Prostate gland (tissue), 2 donors: ENCODE data around the gene CCDC97. TPM values are rescaled to one million over a fixed set of nuclear protein-coding genes. Genes with fewer than 3 reads are reported as not detected.

Source experiments
- DNase-seq: peaks from one replicate; pipeline ENCODE4 v3.0.0-alpha.2; 2019; ENCODE audit warnings: low spot score
- H3K27ac ChIP-seq, 2 donors: fragments of 200-600 bp; sonication (generic); 2 replicates each; pipeline ENCODE4 v1.5.1; 2017 to 2019
- H3K27me3 ChIP-seq: fragments of 200-600 bp; sonication (generic); replicated peaks from 2 replicates; pipeline ENCODE4 v1.5.1; 2019; ENCODE audit not compliant: insufficient read depth
- H3K36me3 ChIP-seq, 2 donors: fragments of 200-600 bp; sonication (generic); 1 replicate in 1 of 2; 2 replicates in 1 of 2; pipeline versions ENCODE4 v1.5.1 to v1.8.1; 2017 to 2019
- H3K4me1 ChIP-seq: fragments of 200-600 bp; sonication (generic); replicated peaks from 2 replicates; pipeline ENCODE4 v1.5.1; 2019
- H3K4me3 ChIP-seq, 2 donors: fragments of 200-600 bp; sonication (generic); 2 replicates each; pipeline ENCODE4 v1.5.1; 2017 to 2019
- H3K9me3 ChIP-seq: fragments of 200-600 bp; sonication (generic); 2 replicates; pipeline ENCODE4 v1.5.1; 2017
- CTCF ChIP-seq, 4 experiments: fragments of 200-600 bp in 2 of 4; fragments of 450-650 bp in 2 of 4; sonication (generic) in 2 of 4; IDR thresholded peaks; 1 replicate in 3 of 4; 2 replicates in 1 of 4; pipeline ENCODE4 v1.5.1; 2016 to 2019; ENCODE audit warnings: antibody characterized with exemption in 4 of 4, mild to moderate bottlenecking in 2 of 4, moderate library complexity in 2 of 4
- POLR2A ChIP-seq: fragments of 450-650 bp; IDR thresholded peaks from one replicate; pipeline ENCODE4 v1.6.1; 2016; ENCODE audit warnings: antibody characterized with exemption, mild to moderate bottlenecking
- POLR2AphosphoS5 ChIP-seq: sonication (generic); formaldehyde crosslinking; IDR thresholded peaks from one replicate; pipeline ENCODE4 v1.6.1; 2017; ENCODE audit warnings: antibody characterized with exemption
- WGBS: methylation state at CpG from one replicate; pipeline ENCODE4 v1.1.5; 2018; 5-methylcytosine and 5-hydroxymethylcytosine counted together
- intact Hi-C: fragments of 100-400 bp; cut with DNase I; formaldehyde crosslinking; loops from one replicate; pipeline ENCODE4 v1.14.2; 2022
- total RNA-seq, 2 donors: library from RNA; depleted of rRNA; stranded (reverse); fragments of >200 nt; gene quantifications; one replicate each; pipeline ENCODE4 v1.1.0, GENCODE V29; 2016

The CCDC97 gene
- total RNA-seq, 2 donors from 2014 or later = 21.0 to 34.4 TPM

GRCh38 chr19:41264581-41265394, 45.2 kb upstream of the CCDC97 start:
- Histone ChIP-seq H3K4me3 (peak overlapping the region; percentile 95 to 97), H3K27ac (peak overlapping the region; percentile 99 to 100), H3K9me3 (no peaks in the 10 kb centered on the region), H3K4me1 (peaks cover 19% of the 10 kb centered on the region), H3K36me3 (peaks cover 0 to 5% of the 10 kb centered on the region in 2 donors), H3K27me3 (no peaks in the 10 kb centered on the region)
- WGBS = under 1% methylated on average over 49 of the region's 75 CpGs
- DNase-seq = peak; percentile 50
- intact Hi-C loops = loop anchor here (2.0 kb wide), 1 partner anchor 44 kb away; no protein-coding TSS in a partner anchor
- TF ChIP-seq CTCF (IDR thresholded peaks at IDR 0.05) = no peak
- TF ChIP-seq POLR2A = peak; percentile 41
- TF ChIP-seq POLR2AphosphoS5 = no peak

GRCh38 chr19:41265395-41266153, 44.4 kb upstream of the CCDC97 start:
- Histone ChIP-seq H3K4me1 (peaks cover 19% of the 10 kb centered on the region), H3K27me3 (no peaks in the 10 kb centered on the region), H3K36me3 (peaks cover 0 to 11% of the 10 kb centered on the region in 2 donors), H3K27ac (peak overlapping the region; percentile 99 to 100), H3K4me3 (peak overlapping the region; percentile 95 to 97), H3K9me3 (no peaks in the 10 kb centered on the region)
- 8% methylated on average over 17 of the region's 17 CpGs for WGBS
- no peak for TF ChIP-seq POLR2AphosphoS5
- TF ChIP-seq CTCF (IDR thresholded peaks at IDR 0.05) = no peak
- no peak for TF ChIP-seq POLR2A
- intact Hi-C loops = loop anchor here (2.0 kb wide), 1 partner anchor 43 kb away; no protein-coding TSS in a partner anchor
- DNase-seq = peak; percentile 26

GRCh38 chr19:41269055-41269454, 40.9 kb upstream of the CCDC97 start:
- Histone ChIP-seq H3K27ac (no peak overlapping the region), H3K4me3 (no peak overlapping the region), H3K9me3 (no peaks in the 10 kb centered on the region), H3K36me3 (peaks cover 18 to 38% of the 10 kb centered on the region in 2 donors), H3K27me3 (no peaks in the 10 kb centered on the region), H3K4me1 (peaks cover 19% of the 10 kb centered on the region)
- WGBS = 93% methylated on average over 2 of the region's 2 CpGs
- intact Hi-C loops = no loop called here
- no peak for DNase-seq
- TF ChIP-seq POLR2A = no peak
- TF ChIP-seq CTCF (IDR thresholded peaks at IDR 0.05) = no peak
- TF ChIP-seq POLR2AphosphoS5 = no peak

- TF ChIP-seq POLR2AphosphoS5 = no peak
- no peak for TF ChIP-seq POLR2A
- Histone ChIP-seq H3K27ac (no peak overlapping the region), H3K36me3 (peaks cover 18 to 44% of the 10 kb centered on the region in 2 donors), H3K4me3 (no peak overlapping the region), H3K27me3 (no peaks in the 10 kb centered on the region), H3K4me1 (peaks cover 19% of the 10 kb centered on the region), H3K9me3 (no peaks in the 10 kb centered on the region)
- 91% methylated on average over 5 of the region's 5 CpGs for WGBS
- no peak for DNase-seq
- intact Hi-C loops = no loop called here
These were observed 40.4 kb upstream of the CCDC97 start for GRCh38 chr19:41269571-41269970.

GRCh38 chr19:41273076-41273475, 36.9 kb upstream of the CCDC97 start:
- intact Hi-C loops = no loop called here
- 88% methylated on average over 6 of the region's 6 CpGs for WGBS
- Histone ChIP-seq H3K27ac (no peak overlapping the region), H3K4me1 (no peaks in the 10 kb centered on the region), H3K9me3 (no peaks in the 10 kb centered on the region), H3K36me3 (peaks cover 27 to 59% of the 10 kb centered on the region in 2 donors), H3K27me3 (no peaks in the 10 kb centered on the region), H3K4me3 (no peak overlapping the region)
- DNase-seq = no peak
- TF ChIP-seq POLR2A (no peak), CTCF (IDR thresholded peaks at IDR 0.05) (no peak), POLR2AphosphoS5 (no peak)
